Measurements from ENCODE around the gene MDC1.

The MDC1 gene

DNA sequence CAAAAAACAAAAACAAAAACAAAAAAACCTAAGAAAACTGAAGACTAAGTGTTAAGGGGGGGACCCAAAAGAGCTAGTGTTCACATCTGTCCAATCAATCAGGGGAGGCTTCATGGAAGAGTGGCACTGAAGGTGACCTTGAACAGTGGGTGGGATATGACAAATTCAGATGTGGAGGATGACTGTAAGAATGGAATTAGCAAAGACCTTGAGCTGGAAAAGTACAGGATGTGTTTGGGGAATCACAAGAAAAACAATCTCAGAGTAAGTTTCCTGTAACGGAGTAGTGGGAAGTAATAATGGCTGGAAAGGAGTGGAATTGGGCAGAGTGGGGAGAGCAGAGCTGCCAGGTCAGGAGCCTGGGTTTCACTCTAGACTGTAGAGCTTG is 30.2 kb upstream of the MDC1 start:
- no peak for DNase-seq (ENCODE audit: low read depth)

DNA sequence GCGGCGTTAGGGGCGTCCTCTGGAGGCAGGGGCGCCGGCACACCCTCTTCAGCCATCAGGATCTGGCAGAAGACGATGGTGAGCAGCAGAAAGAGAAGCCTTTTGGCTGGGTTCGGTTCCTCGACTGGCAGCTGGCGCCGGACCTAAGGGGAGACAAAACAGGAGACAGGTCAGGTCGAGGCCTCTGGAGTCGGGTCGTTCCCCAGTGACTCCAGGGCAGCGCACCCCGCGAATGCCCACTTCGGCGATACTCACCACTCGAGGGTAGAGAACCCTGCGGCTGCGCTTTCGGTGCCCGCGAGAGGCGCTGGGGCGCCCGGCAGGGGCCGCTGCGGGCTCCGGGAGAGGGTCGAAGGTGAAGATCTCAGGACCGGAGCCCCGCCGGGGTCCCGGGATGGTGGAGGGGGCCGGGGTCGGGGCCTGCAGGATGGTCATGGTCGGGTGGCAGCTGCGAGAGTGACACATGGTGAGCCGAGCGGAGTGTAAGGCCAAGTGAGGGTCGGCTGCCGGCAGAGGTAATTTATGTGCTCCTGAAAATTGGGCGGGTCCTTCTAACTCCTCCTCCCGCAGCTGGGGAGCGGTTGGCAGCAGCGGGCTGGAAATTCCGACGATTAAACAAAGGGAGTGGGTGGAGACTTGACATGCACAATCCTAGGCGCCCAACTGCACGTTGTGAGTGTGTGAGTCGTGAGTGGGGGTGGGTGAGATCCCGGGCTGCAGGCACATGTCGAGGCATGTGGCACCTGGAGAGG is 27.1 kb upstream of the MDC1 start, which contains the start of gene IER3:
TSS of gene IER3 (minus strand) at position 494 of the 752 bp plus-strand sequence. CDS start at position 465, 29 bp downstream.
- no peak for DNase-seq (ENCODE audit: low read depth)

DNA sequence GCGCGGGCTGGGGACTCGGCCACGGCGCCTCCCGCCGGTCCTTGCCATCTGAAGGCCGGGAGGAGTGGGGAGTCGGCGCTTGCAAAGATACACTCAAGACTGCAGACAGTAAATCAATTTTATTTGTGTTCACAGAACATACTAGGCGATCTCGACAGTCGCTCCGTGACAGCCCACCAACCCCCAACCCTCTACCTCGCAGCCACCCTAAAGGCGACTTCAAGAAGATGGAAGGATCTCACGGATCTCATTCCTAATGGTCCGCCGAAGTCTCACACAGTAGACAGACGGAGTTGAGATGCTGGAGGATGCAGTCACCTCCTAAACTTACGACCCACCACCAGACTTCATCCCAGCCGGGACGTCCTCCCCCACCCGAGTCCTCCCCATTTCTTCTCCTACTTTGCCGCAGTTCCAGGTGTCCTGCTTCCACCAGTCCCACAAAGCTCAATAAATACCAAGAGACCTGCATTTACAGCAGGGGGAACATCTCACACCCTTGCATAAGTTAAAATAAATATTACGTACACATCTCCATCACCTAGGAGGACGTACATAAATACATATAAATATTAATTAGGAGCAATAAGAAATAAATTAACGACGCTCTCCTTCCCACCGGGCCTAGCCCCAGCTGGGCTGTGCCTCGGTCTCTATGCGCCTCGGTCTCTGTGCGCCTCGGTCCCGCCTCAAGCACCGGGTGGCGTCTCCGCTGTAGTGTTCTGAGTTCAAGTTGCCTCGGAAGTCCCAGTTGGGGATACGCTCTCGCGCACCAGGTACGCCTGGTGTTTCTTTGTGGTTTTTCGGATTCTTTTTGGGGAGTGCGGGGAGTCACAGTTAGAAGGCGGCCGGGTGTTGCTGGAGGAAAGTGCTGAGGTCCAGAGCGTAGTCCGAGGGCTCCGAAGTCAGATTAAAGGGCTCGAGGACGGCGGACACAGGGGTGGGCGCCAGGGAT is 26.3 kb upstream of the MDC1 start:
- DNase-seq (ENCODE audit: low read depth): no peak

DNA sequence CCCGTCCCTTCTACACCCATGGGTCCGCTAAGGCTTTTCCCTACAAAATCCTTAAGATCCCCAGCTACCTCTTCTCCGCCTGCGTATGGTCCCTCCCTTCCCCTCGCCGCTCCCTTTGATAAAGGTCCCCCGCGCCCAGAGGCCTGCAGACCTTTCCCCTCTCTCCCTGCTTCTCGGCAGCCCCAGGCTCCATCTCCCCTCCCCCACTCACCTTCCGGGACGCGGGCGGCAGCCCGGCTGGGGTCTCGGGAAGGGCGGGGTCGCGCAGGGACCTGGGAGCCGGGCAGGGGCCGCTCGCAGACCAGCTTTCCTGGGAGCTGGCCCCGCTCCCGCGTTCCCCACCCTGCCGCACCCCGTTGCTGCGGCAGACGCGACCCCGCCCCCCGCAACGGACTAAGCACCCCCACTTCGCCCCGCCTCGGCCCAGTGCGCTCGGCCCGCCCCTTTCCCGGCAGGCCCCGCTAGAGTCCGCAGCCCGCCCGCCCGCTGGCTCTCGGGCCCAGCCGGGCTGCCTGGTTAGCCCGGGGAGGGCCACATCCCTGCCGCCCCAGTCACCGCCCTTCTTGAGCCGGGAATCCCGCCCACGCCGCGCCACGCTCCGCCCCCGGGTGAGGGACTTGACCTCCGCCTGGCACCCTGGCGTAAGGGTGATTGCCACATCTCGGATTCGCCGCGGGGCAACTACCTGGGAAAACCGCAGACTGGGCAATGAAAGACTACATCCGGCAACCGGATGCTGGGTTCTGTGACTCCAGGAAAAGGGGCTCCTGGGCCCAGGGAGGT is 25.4 kb upstream of the MDC1 start, which contains the start of gene FLOT1:
TSS of gene FLOT1 (minus strand) at position 372 of the 783 bp plus-strand sequence. CDS start 498 bp downstream, outside the sequence.
- DNase-seq (ENCODE audit: low read depth): peak; percentile 89

DNA sequence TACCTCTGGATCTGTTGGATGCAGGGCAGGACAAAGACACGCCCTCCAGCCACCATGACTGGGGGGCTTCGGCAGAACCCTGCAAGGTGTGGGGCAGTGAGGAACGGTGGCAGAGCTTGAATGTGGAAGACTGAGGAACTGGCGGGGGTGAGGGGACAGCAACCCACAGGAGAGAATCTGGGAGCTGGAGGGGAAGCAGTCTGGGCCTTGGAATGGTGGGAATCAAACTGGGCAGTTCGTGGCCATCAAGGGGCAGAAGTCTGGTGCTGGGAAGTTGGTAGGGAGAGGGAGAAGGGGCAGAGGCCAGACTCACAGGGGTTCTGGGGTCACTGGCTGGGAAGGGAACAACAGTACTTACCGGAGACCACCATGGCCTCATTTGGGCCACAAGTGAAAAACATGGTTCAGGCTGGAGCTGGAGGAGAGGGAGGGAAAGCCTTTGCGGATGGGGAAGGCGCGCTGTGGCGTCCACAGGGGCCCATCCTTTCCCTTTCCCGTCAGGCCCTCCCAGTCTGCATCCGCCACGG is 24.8 kb upstream of the MDC1 start:
- DNase-seq (ENCODE audit: low read depth): no peak

DNA sequence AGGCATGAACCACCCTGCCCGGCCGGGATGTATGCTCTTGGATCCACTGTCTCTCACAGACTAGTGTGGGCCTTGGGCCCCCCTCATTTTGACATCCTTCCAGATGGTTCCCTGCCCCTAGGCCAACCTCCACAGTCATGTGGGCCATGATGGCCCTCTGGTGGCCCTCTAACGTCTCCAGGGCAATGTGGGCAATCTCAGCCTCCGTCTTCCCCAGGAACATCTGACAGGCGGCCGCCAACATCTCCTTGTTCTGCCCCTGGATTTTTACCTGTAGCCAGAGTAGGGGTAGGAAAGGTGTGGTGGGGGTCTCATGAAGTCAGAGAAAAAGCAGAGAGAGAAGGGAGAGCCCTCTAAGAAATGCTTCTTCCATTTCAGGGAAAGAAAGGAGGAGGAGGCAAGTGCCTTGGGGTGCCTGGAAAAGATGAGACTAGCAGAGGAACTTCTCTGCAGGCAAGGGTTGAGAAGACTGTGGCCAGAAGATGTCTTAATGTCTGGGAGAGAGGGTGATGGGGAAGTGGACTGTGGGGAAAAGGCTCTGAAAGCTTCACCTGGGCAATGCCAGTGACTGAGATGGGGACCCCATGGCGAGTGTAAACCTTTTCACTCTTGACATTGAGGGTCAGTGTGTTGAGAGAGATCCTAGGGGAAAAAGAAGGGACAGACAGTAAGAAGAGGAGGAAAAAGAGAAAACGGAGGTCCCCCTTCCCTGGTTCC is 24.1 kb upstream of the MDC1 start:
- DNase-seq (ENCODE audit: low read depth): no peak

DNA sequence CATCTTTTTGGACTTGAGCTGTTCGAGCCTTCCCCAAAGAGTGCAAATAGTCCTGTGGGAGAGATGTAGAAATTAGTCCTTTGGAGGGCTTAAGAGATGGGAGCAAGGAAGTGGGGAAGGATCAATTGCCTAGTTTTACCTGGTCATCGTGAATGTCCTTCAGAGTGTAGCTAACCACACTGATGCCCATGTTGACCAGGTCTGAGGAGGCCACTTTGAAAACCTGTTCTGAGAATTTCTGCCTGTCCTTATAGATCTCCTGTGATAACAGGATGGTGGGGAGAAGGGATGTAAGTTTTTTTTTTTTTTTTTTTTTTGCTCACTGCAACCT is 23.4 kb upstream of the MDC1 start:
- DNase-seq (ENCODE audit: low read depth): no peak

DNA sequence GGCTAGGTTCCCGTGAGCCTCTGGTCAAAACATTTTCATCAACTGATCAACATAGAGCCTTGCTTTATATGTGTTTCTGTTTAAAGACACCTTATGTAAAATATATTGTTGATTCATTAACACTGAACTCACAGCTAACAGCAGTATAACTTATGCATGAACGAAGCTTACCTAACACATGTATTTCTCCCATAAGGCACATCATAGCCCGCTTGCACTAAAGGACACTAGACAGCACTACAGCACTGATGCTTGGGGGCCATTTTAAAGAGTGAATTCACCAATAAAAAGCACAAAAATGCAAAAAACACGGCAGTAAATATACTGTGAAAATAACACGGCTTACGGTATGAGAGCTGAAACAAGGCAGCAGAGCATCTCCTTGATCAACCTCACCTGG is 21.5 kb upstream of the MDC1 start:
- DNase-seq (ENCODE audit: low read depth): no peak

DNA sequence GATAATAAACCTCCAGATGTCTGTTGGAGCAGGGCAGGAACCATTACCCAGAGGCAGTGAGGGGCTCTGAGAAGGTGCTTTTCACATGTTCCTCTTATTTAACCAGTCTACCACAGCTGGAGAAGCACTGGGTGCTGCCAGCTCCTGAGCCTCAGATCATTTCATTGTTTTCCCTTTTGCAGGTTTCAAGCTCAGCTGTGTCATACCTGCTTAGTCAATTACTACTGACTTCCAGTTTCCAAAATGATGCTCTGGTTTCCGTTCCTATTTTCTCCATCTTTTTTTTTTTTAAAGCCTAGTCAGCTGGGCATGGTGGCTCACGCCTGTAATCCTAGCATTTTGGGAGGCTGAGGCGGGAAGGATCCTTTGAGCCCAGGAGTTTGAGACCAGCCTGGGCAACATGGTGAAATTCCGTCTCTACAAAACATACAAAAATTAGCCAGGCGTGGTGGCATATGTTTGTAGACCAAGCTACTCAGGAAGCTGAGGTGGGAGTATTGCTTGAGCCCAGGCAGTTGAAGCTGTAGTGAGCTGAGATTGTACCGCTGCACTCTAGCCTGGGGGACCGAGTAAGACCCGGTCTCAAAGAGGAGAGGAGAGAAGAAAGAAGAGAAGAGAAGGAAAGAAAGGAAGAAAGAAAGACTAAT is 18.7 kb upstream of the MDC1 start:
- DNase-seq (ENCODE audit: low read depth): no peak

DNA sequence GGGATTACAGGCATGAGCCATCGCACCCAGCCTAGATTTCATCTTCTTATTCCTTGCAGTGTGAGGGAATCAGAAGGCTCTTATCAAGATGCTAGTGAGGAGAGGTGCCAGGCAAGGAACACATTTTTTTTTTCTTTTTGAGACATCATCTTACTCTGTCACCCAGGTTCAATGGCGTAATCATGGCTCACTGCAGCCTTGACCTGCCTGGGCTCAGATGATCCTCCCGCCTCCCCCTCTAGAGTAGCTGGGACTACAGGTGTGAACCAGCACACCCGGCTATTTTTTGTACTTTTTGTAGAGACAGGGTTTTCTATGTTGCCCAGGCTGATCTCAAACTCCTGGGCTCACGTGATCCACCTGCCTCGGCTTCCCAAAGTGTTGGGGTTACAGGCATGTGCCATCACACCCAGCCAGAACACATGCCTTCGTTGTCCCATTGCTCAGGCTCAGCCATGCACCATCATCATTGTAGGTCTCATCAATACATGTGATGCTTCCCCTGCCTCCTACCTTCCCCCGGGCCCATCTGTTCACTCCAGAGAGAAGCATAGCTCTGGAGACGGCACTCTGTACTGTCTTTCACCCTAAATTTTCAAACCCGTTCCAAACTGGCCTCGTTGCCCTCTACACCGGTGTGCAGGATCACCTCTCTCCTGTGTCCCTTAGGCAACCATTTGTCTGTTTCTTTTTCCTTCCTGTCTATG is 15.3 kb upstream of the MDC1 start:
- no peak for DNase-seq (ENCODE audit: low read depth)

DNA sequence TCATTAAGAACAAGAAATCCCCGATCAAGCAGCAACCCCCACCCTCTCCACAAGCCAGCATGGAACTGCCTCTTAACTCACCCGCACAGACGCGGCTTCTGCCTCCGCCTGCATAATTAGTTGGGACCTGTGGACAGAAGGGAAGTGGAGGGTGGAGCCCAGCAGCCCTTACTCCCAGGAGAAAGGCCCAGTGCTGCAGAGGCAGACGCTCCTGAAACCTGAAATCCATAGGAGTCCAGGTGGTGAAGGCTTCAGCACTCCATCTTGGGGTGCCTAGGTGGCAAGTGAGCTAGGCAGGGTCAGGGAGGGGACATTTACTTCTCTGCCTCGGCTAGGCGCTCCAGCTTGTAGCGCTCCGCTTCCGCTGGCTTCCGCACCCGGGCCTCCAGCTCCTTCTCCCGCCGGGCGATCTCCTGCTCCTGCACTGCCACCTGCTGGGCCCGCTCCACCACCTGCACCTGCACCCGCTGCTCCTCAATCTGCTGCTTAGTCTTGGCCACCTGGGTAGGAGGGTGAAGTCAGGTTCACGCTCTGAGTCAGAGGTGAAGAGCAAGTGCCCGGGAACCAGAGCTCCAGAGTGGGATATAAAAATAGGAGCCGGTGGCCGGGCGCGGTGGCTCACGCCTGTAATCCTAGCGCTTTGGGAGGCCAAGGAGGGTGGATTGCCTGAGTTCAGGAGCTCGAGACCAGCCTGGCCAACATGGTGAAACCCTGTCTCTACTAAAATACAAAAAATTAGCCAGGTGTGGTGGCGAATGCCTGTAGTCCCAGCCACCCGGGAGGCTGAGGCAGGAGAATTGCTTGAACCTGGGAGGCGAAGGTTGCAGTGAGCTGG is 13.7 kb upstream of the MDC1 start:
- DNase-seq (ENCODE audit: low read depth): no peak

DNA sequence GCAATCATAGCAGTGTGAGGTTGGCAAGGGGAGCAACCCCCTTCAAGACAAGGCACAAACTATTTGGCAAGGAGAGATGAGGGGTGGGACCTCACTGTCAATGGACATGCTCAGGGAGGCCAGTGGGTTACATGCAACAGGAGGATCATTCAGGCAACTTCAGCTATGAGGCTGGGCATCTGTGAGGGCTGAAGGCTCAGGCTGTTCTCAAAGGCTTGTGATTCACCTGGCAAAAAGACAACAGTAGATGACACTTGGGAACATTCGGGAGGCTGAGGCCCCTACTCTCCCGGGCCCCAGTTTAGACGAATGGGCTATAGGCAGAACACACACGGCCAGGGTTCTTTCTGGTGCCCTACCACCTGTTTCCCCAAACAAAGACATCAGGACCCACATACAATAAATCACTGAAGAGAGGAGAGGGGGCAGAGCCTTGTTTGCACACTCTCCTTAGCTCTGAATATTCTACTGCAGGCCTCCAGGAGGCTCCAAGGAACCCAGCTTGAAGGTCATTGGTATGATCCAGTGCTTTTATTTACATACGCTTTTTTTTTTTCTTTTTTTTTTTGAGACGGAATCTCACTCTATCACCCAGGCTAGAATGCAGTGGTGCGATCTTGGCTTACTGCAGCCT is 11.0 kb upstream of the MDC1 start:
- DNase-seq (ENCODE audit: low read depth): no peak

DNA sequence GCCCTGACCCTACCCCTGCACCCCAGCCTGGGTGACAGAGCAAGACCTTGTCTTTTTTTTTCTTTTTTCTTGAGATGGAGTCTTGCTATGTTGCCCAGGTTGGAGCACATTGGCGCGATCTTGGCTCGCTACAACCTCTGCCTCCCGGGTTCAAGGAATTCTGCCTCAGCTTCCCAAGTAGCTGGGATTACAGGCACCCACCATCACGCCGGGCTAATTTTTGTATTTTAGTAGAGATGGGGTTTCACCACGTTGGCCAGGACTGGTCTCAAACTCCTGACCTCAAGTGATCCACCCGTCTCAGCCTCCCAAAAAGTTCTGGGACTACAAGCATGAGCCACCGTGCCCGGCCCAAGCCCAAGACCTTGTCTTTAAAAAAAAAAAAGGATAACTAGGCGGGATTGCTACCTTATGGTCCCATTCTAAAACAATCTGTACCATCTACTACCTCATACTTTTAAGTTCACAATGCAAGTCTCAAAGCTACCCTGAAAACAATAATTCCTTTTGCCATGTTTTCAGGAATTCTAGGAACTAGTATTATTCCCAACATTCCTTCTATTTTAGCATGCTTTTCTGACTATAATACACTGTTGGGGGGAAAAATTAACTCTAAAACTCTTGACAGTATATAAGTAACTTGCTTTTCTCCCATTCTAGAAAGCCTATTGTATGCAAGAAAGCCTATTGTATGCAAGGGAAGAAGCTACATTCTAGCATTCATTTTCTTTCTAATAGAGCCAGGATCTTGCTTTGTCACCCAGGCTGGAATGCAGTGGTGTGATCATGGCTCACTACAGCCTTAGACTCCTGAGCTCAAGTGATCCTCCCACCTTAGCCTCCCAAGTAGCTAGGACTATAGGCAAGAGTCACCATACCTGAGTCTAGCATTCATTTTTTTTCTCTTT is 9.7 kb upstream of the MDC1 start:
- DNase-seq (ENCODE audit: low read depth): no peak

DNA sequence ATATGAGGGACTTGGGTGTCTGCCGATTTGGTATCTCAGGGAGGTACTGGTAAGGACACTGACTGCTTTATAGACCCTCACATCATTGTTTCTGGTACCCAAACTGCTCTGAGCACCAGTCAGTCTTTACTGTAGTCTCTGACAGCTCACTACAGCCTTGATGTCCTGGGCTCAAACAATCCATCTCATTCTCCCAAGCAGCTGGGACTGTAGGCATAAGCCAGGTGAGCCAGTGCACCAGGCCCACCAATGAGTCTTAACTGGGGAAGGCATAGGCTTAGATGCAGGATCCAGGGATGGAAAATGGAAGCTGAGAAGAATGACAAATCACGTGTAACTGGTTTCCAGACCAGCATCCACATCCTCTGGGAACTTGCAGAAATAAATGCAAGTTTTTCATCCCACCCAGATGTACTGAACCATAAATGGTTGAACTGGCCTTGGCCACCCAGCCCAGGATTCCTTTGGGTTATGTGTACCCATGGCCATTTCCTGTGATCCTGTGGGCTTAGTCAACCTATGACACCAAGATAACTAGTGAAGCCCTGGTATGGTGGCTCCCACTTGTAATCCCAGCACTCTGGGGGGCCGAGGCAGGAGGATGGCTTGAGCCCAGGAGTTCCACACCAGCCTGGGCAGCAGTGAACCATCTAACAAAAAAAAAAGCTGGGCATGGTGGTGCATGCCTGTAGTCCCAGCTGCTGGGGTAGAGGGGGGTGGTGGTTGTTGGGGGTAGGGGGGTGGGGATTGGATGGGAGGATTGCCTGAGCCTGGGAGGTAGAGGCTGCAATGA is 8.8 kb upstream of the MDC1 start:
- DNase-seq (ENCODE audit: low read depth): no peak

DNA sequence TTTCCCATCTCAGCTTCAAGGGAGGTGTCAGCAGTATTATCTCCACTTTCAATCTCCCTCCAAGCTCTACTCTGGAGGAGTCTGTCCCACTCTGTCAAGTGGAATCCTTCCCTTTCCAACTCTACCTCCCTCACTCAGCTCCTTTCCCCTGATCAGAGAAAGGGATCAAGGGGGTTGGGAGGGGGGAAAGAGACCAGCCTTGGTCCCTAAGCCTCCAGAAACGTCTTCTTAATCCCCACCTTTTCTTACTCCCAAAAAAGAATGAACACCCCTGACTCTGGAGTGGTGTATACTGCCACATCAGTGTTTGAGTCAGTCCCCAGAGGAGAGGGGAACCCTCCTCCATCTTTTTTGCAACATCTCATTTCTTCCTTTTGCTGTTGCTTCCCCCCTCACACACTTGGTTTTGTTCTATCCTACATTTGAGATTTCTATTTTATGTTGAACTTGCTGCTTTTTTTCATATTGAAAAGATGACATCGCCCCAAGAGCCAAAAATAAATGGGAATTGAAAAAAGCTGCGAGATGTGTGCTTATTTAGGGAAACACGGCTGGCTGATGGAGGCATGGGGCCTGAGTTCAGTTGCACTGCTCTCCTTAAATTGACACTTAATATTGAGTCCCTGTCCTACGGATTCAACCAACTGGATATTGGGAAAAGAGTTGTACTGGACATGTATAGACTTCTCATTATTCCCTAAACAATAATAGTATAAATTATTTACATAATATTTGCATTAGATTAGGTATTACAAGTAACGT is 8.0 kb upstream of the MDC1 start:
- DNase-seq (ENCODE audit: low read depth): no peak
